GM18519 (cell line): ENCODE results near the gene GNAZ.

Source experiments
- ATAC-seq: cut with Tn5 transposase; IDR thresholded peaks from one replicate; pipeline ENCODE4 v1.9.1; 2021; ENCODE audit warnings: mild to moderate bottlenecking, moderate library complexity; ENCODE audit not compliant: unreplicated experiment, low FRiP score

Gene GNAZ

GRCh38 chr22:23105304-23105703 is 35.0 kb downstream of the GNAZ start:
- no peak for ATAC-seq

GRCh38 chr22:23105919-23106318 is 35.6 kb downstream of the GNAZ start:
- no peak for ATAC-seq

GRCh38 chr22:23106344-23106743 is 36.0 kb downstream of the GNAZ start:
- no peak for ATAC-seq

- ATAC-seq, result no peak
Observed at GRCh38 chr22:23106906-23107367, 36.6 kb downstream of the GNAZ start.

- ATAC-seq, result no peak
Observed at GRCh38 chr22:23107487-23108248, 37.3 kb downstream of the GNAZ start.

GRCh38 chr22:23108249-23109078 is 38.1 kb downstream of the GNAZ start:
- no peak for ATAC-seq

- ATAC-seq, result no peak
Observed at GRCh38 chr22:23109079-23109347, 38.7 kb downstream of the GNAZ start.

- ATAC-seq, result no peak
Observed at GRCh38 chr22:23109441-23109978, 39.2 kb downstream of the GNAZ start.

GRCh38 chr22:23110190-23110921 is 40.0 kb downstream of the GNAZ start:
- no peak for ATAC-seq

- no peak for ATAC-seq
Observed at GRCh38 chr22:23110922-23111527, 40.7 kb downstream of the GNAZ start.

GRCh38 chr22:23112472-23113012 is 42.2 kb downstream of the GNAZ start:
- no peak for ATAC-seq

GRCh38 chr22:23113067-23113846 is 42.9 kb downstream of the GNAZ start:
- no peak for ATAC-seq

GRCh38 chr22:23113847-23114720 is 43.8 kb downstream of the GNAZ start:
- no peak for ATAC-seq

- ATAC-seq, result no peak
Observed at GRCh38 chr22:23114721-23115020, 44.4 kb downstream of the GNAZ start.

GRCh38 chr22:23115369-23115768 is 45.0 kb downstream of the GNAZ start:
- no peak for ATAC-seq

GRCh38 chr22:23115825-23116494 is 45.6 kb downstream of the GNAZ start:
- no peak for ATAC-seq

- no peak for ATAC-seq
Observed at GRCh38 chr22:23116506-23117263, 46.4 kb downstream of the GNAZ start.

- no peak for ATAC-seq
Observed at GRCh38 chr22:23117275-23117674, 47.0 kb downstream of the GNAZ start.
